ENCODE results near the gene CPED1.
A peak's percentile ranks its signal among the peaks of the same experiment; 100 is the strongest.

CPED1 gene

GRCh38 chr7:120988591-120989256 is at the start of gene CPED1:
TSS of gene CPED1 (plus strand) at chr7:120988711. CDS start at chr7:120989622, 911 bp downstream.
- DNase-seq (ENCODE audit: low read depth): no peak

- no peak for DNase-seq (ENCODE audit: low read depth)
Observed at GRCh38 chr7:120939345-120939744, 49.2 kb upstream of the CPED1 start.

GRCh38 chr7:120941064-120941463 is 47.4 kb upstream of the CPED1 start:
- no peak for DNase-seq (ENCODE audit: low read depth)

- no peak for DNase-seq (ENCODE audit: low read depth)
Observed at GRCh38 chr7:120941856-120942255, 46.7 kb upstream of the CPED1 start.

GRCh38 chr7:120942861-120943260 is 45.6 kb upstream of the CPED1 start:
- no peak for DNase-seq (ENCODE audit: low read depth)

- no peak for DNase-seq (ENCODE audit: low read depth)
Observed at GRCh38 chr7:120944826-120945562, 43.5 kb upstream of the CPED1 start.

GRCh38 chr7:120947980-120948379 is 40.5 kb upstream of the CPED1 start:
- DNase-seq (ENCODE audit: low read depth): no peak

- no peak for DNase-seq (ENCODE audit: low read depth)
Observed at GRCh38 chr7:120949393-120949911, 39.1 kb upstream of the CPED1 start.

GRCh38 chr7:120949998-120950538 is 38.4 kb upstream of the CPED1 start:
- DNase-seq (ENCODE audit: low read depth): no peak

GRCh38 chr7:120950539-120951308 is 37.8 kb upstream of the CPED1 start, which contains the start of gene ING3:
TSS of gene ING3 (plus strand) at chr7:120950777. CDS start at chr7:120950897, 120 bp downstream.
- peak; percentile 96 for DNase-seq (ENCODE audit: low read depth)

GRCh38 chr7:120951309-120951699 is 37.2 kb upstream of the CPED1 start:
- no peak for DNase-seq (ENCODE audit: low read depth)

- no peak for DNase-seq (ENCODE audit: low read depth)
Observed at GRCh38 chr7:120951826-120952225, 36.7 kb upstream of the CPED1 start.

GRCh38 chr7:120955577-120956149 is 32.8 kb upstream of the CPED1 start:
- DNase-seq (ENCODE audit: low read depth): no peak

GRCh38 chr7:120959929-120960484 is 28.5 kb upstream of the CPED1 start:
- DNase-seq (ENCODE audit: low read depth): no peak

GRCh38 chr7:120960714-120961113 is 27.8 kb upstream of the CPED1 start:
- no peak for DNase-seq (ENCODE audit: low read depth)

- no peak for DNase-seq (ENCODE audit: low read depth)
Observed at GRCh38 chr7:120961638-120962173, 26.8 kb upstream of the CPED1 start.

- DNase-seq (ENCODE audit: low read depth): no peak
Observed at GRCh38 chr7:120964088-120964487, 24.4 kb upstream of the CPED1 start.

- DNase-seq (ENCODE audit: low read depth): no peak
Observed at GRCh38 chr7:120966961-120967360, 21.6 kb upstream of the CPED1 start.

- no peak for DNase-seq (ENCODE audit: low read depth)
Observed at GRCh38 chr7:120973849-120974248, 14.7 kb upstream of the CPED1 start.

- no peak for DNase-seq (ENCODE audit: low read depth)
Observed at GRCh38 chr7:120979765-120980499, 8.6 kb upstream of the CPED1 start.

- no peak for DNase-seq (ENCODE audit: low read depth)
Observed at GRCh38 chr7:120981117-120981516, 7.4 kb upstream of the CPED1 start.
